Adipose tissue (tissue), 3 donors: ENCODE measurements around the gene HOXA6. TPM values are rescaled to one million over a fixed set of nuclear protein-coding genes. Genes with fewer than 3 reads are reported as not detected.

Experiments
- H3K27ac ChIP-seq: one replicate; pipeline ENCODE4 v1.5.1; 2013; ENCODE audit warnings: low read depth, low read length
- WGBS, 3 donors: extraction: QIAGEN DNeasy Blood & Tissue Kit; methylation state at CpG; one replicate each; pipeline ENCODE4 v1.1.7; 2013; 5-methylcytosine and 5-hydroxymethylcytosine counted together
- polyA plus RNA-seq, 3 donors: library from polyadenylated mRNA; stranded (reverse); fragments of 200-250 nt; gene quantifications; one replicate each; pipeline ENCODE4 v1.2.3, GENCODE V29; 2013
- donor health status: healthy with polysubstance abuse.
- donor health status: Bipolar disorder and iron deficiency.
- donor health status: healthy.

HOXA6 gene
- 1 to 10 TPM in 2 of 3 donors, under 1 TPM in 1; 0.39 to 3.6 (median 1.5) TPM for polyA plus RNA-seq

DNA sequence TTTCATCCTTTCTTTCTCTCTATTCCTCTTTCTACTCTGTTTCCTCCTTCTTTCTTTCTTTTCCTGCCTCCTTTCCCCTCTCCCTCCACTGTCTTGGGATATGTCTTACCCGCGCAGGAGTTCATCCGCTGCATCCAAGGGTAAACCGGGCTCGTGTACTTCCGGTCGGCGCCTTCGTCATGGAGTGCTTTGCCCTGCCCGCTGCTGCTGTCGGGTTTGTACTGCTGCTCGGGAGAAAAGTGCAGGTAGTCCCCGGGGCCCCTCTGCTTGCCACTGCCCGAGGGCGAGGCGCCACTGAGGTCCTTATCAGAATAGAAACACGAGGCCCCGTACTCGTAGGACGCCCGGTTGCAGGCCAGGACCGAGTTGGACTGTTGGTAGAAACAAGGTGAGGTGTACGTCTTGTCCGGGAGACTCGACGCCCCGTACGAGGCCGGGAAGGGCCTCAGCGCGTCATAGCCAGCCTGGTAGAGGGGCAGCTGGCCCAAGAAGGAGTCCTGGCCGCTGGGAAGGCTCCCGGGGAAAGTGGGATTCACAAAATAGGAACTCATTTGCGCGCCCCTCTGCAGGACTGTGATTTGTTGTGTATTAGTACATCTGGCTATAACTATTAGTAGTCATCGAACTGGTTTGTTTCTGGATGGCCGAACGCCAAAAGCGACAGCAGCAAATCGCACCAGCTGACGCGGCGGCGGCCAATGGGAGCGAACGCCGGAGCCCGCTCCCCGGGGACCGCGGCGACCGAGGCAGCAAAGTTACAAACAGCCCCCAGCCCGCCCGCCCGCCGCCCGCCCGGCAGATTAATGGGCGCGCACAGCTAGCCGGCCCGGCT is at the start of gene HOXA6:
HOXA6 (minus strand) TSS at position 576 of the 832 bp plus-strand sequence; CDS start at position 551, 25 bp downstream.
- peak within 1 kb of the TSS; percentile 7 for H3K27ac ChIP-seq
- 8 to 20% (median 9%) methylated on average over 56 to 63 of the region's 63 CpGs for WGBS, 3 donors

GRCh38 chr7:27196287-27196767 is 48.8 kb upstream of the HOXA6 start:
- 3 to 5% (median 4%) methylated on average over 6 of the region's 6 CpGs for WGBS, 3 donors
- H3K27ac ChIP-seq: no peak overlapping the region

GRCh38 chr7:27194686-27195379 is 47.3 kb upstream of the HOXA6 start:
- 24 to 41% (median 34%) methylated on average over 9 of the region's 9 CpGs for WGBS, 3 donors
- no peak overlapping the region for H3K27ac ChIP-seq

DNA sequence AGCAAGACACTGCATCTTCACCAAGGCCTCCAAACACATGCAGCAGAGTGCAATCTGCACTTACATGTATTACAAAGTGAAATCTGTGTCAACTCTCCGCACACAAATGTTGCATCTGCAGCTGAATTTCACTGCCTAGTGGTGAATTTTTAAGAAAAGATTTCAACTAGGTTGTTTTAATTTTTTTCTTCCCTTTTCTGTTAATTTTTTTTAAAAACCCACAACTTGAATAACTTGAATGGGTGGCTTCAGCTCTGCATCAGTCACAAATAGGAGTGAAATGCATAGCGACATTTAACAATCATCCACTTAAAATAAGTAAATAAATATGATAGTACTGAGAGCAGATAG is 46.4 kb upstream of the HOXA6 start:
- H3K27ac ChIP-seq: no peak overlapping the region
- 31 to 55% (median 45%) methylated on average over 2 of the region's 2 CpGs for WGBS, 3 donors

DNA sequence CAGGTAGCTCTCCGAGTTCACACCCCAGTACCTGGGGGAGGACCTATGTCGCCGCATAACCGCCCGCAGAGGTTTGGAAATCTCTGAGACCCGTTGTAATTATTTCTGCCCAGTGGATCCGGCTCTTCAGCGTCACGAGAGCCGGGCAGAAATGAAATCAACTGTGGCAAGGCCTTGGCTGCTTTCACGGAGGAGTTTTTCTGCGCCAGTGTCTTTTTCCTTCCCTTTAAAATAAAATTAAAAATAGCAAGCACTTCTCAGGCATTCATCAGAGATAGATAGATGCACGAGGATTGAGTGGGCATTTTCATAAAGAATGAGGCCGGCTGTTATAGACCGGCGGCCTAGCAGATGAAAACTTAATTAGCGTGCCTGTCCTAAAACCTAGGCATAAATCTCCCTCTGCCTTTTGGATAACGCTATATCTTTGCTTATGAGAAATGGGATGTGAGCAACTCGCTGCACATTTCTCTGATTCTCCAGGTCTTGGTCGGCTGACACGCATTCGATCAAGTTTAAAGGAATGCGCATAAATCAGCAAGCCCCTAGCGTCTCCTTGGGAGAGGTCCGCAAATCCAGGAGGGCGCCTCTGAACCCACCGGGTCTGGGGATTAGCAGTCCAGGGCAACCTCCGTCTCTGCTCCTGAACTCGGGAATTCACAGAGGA is 45.9 kb upstream of the HOXA6 start:
- no peak overlapping the region for H3K27ac ChIP-seq
- 17 to 35% (median 18%) methylated on average over 29 of the region's 29 CpGs for whole genome bisulfite sequencing, 3 donors

- 2 to 5% (median 3%) methylated on average over 76 to 78 of the region's 78 CpGs for WGBS, 3 donors
- no peak overlapping the region for H3K27ac ChIP-seq
Measured at GRCh38 chr7:27192546-27193334, 45.2 kb upstream of the HOXA6 start.

GRCh38 chr7:27191833-27192545 is 44.4 kb upstream of the HOXA6 start:
- H3K27ac ChIP-seq: no peak overlapping the region
- WGBS, 3 donors: 9 to 19% (median 16%) methylated on average over 40 to 42 of the region's 42 CpGs

DNA sequence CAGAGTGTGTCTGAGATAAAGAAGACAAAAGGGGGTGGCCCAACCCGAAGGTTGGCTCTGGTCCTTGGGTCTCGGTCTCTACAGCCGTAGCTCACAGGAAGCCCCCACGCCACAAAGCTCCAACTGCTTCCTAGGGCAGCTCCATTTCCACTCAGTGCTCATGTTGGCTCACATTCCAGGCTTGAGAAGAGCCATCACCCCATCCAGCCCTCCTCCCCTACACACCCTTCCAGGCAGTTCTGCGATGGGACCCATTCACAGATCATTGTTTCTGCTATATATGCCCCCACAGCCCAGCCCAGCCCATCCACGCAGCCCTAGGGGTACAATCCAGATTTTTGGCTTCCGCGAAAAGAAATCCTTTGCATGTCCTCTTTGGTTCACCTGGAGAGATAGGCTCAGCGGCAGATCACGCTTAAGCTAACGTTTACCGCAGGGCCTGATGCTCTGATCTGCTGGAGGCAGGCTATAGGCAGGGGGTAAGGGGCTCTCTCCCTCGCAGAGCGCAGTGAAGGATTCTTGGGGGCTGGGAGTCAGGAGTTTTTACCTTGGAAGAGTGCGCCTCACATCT is 43.7 kb upstream of the HOXA6 start:
- no peak overlapping the region for H3K27ac ChIP-seq
- 20 to 48% (median 38%) methylated on average over 15 of the region's 15 CpGs for WGBS, 3 donors

DNA sequence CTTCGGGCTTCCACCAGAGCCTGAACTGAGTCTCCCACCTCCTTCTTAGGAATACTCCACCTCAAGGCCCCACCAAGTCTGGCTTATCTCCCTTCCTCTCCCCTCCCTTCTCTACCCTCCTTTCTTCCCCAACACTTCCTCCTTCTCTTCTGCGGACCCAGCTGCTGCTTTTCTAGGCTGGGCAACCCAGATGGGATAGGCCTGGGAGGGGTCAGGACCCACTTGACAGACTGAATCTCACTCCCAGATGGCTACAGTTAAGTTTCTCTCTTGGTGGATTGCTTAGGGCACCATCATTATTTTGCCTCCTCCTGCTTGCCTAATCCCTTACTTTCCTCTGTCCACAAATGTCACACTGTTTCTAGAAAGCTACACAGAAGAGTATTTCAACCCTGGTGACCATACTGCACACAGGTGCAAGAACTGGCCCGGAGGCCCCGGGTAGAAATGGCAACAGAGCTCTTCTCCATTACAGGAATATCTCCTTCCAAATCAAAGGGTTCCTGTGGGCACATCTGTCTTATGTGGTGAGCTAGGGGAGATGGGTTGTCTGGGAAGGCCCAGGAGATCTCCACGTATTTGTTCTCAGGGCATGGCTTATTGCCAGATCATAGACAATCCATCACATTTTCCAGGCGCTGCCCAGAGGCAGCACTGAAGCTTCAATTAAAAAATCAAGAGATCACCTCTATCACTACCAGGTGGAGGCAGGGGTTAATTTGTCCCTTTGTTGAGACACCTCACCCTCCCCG is 42.6 kb upstream of the HOXA6 start:
- WGBS, 3 donors: 29 to 60% (median 38%) methylated on average over 7 of the region's 7 CpGs
- no peak overlapping the region for H3K27ac ChIP-seq

- WGBS, 3 donors: 6 to 20% (median 15%) methylated on average over 21 to 22 of the region's 22 CpGs
- H3K27ac ChIP-seq: no peak overlapping the region
Measured at GRCh38 chr7:27189295-27189996, 41.9 kb upstream of the HOXA6 start.

GRCh38 chr7:27188386-27189294 is 41.1 kb upstream of the HOXA6 start:
- no peak overlapping the region for H3K27ac ChIP-seq
- WGBS, 3 donors: 7 to 8% (median 7%) methylated on average over 49 of the region's 49 CpGs

DNA sequence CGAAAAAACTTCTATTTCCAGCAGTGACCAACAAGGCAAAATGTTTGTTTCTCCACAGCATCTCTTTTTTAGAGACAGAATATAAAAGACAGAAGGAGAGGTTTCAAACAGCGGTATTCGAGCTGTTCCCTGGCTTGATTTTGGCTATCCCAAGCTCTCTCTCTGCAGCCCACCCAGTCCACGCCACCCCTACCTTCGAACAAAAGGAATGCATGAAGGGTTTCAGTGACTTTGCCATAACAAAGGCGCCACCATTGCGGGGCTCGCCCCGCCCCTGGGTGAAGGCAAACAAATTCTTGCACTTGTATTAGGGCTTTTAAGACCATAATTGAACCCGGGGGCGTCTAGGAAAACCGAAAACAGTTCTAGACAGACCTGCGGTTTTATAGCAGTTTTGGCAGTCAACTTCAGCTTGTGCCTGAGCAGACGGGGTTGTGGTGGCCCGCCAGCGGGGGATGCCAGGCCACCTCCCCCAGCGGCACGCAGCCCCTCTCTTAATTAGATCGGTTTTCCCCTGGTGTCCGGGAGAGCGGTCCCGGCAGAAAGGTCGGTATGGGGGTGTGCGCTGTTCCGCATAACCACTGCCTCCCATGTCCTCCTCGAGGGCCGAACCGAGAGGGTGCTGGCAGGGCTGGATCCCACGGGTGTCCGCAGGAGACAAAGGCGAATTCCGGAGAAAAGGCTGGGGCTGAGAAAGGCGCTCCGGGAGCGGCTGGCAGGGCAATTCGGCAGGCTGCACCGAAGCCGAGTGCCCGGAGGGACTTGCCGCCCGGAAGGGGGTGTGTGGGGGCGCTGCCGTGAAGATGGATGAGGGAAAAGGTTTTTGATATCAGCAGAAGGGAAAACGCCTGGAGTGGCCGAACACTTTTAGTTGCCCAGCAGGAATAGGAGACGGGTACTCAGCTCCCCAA is 40.2 kb upstream of the HOXA6 start:
- 4 to 16% (median 8%) methylated on average over 46 of the region's 46 CpGs for WGBS, 3 donors
- no peak overlapping the region for H3K27ac ChIP-seq

DNA sequence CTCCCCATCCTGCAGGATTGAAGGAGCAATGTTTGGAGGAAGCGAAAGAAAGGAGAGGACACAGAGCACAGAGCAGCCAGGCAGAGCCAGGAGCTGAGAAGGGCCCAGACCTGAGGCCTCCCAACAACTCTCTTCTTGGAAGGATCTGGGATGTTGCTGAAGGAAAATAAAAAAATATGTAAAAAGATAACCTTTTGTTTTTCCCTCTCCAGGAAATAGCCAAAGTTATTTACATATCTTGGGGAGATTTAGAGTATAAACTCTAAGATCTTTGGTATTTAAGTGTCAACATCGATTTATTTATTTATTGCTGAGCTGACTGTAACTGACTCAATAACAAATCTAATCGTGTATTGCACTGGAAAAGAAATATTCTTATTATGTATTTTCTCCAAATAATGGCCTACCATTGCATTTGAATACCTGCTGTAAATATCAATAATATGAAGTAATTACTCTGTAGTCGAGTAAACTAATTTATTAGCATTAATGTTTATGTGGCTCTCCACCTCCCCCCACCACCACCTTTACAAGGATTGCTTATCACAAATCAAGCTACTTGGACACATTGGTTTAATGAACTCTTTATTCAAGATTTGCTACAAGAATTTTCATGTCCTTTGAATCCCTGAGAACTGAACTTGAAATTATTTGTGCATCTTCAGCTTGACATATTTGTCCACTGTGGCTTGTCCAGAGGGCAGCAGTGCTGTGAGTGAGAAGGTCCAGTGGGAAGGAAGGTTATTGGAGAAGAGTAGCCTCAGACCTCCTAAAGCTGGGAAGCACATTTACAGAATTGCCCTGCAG is 39.3 kb upstream of the HOXA6 start:
- WGBS, 3 donors: 12 to 37% (median 32%) methylated on average over 4 of the region's 4 CpGs

More for the DNA sequence above, 39.3 kb upstream of the HOXA6 start:
- no peak overlapping the region for H3K27ac ChIP-seq
